OCI-LY7 (cell line): ENCODE data around the gene GIPC3. TPM values are rescaled to one million over a fixed set of nuclear protein-coding genes. Genes with fewer than 3 reads are reported as not detected.

Source experiments
- BruUV-seq: library from RNA; stranded (reverse); fragments of 400-500 nt; replicated peaks from 2 replicates; lab custom pipeline; 2021; lab: Mats Ljungman, UMichigan
- CTCF ChIA-PET: fragments of 300-600 bp; sonication (Branson Sonifier 250); formaldehyde crosslinking; loops from one replicate; lab custom pipeline; 2022; ENCODE audit warnings: antibody characterized with exemption; ENCODE audit not compliant: unreplicated experiment; lab: Charles Lee
- POLR2A ChIA-PET: fragments of 300-600 bp; sonication (Branson Sonifier 250); formaldehyde crosslinking; loops from one replicate; lab custom pipeline; 2022; ENCODE audit warnings: antibody characterized with exemption; lab: Charles Lee
- DNase-seq: peaks from one replicate; pipeline ENCODE4 v3.0.0-alpha.2; 2015; ENCODE audit warnings: low spot score
- H2AFZ ChIP-seq: fragments of 200-600 bp; sonication (generic), shearing (Covaris generic); 2 replicates; pipeline ENCODE4 v1.6.1; 2014; ENCODE audit warnings: mild to moderate bottlenecking, antibody characterized with exemption, low read length, moderate library complexity
- H3K27ac ChIP-seq: fragments of 200-600 bp; sonication (generic); 2 replicates; pipeline ENCODE4 v1.5.1; 2014; ENCODE audit warnings: mixed run types, low read depth, mild to moderate bottlenecking, moderate library complexity, low read length, inconsistent platforms; ENCODE audit not compliant: poor library complexity, severe bottlenecking
- H3K36me3 ChIP-seq: fragments of 200-600 bp; sonication (generic); 2 replicates; pipeline ENCODE4 v1.6.1; 2014; ENCODE audit warnings: mild to moderate bottlenecking, antibody characterized with exemption, low read length, moderate library complexity, mixed read lengths; ENCODE audit not compliant: insufficient read depth
- H3K4me1 ChIP-seq: fragments of 200-600 bp; sonication (generic); 2 replicates; pipeline ENCODE4 v1.5.1; 2014; ENCODE audit warnings: mild to moderate bottlenecking, low read length; ENCODE audit not compliant: insufficient read depth, poor library complexity, severe bottlenecking
- H3K4me2 ChIP-seq: fragments of 200-600 bp; sonication (generic); 2 replicates; pipeline ENCODE4 v1.6.1; 2014; ENCODE audit warnings: mild to moderate bottlenecking, low read length
- H3K4me3 ChIP-seq: fragments of 200-600 bp; sonication (generic); 2 replicates; pipeline ENCODE4 v1.5.1; 2014; ENCODE audit warnings: mild to moderate bottlenecking, low read depth, low read length; ENCODE audit not compliant: poor library complexity, severe bottlenecking
- H3K79me2 ChIP-seq: fragments of 200-600 bp; sonication (generic); 2 replicates; pipeline ENCODE4 v1.6.1; 2016; ENCODE audit warnings: low read depth, mild to moderate bottlenecking, low read length, moderate library complexity, mixed read lengths; ENCODE audit not compliant: insufficient read depth
- H3K9me2 ChIP-seq: fragments of 200-600 bp; sonication (generic); 2 replicates; pipeline ENCODE4 v1.6.1; 2016; ENCODE audit warnings: mild to moderate bottlenecking, low read length, mixed read lengths; ENCODE audit not compliant: insufficient read depth
- H3K9me3 ChIP-seq: fragments of 200-600 bp; sonication (generic); 2 replicates; pipeline ENCODE4 v1.6.1; 2014; ENCODE audit warnings: mild to moderate bottlenecking, mixed run types, low read length, mixed read lengths
- H4K20me1 ChIP-seq: fragments of 200-600 bp; sonication (generic); 2 replicates; pipeline ENCODE4 v1.6.1; 2014; ENCODE audit warnings: mild to moderate bottlenecking, antibody characterized with exemption, low read length, moderate library complexity, mixed read lengths; ENCODE audit not compliant: insufficient read depth
- EZH2phosphoT487 ChIP-seq: fragments of 200-600 bp; sonication (generic); IDR thresholded peaks from 2 replicates; pipeline ENCODE4 v1.6.1; 2018; ENCODE audit warnings: low read depth, borderline replicate concordance, mild to moderate bottlenecking, mixed run types, antibody characterized with exemption, low read length, moderate library complexity, mixed read lengths
- intact Hi-C: fragments of 100-400 bp; cut with micrococcal nuclease; formaldehyde crosslinking; loops from one replicate; pipeline ENCODE4 v1.10.0; 2022; ENCODE audit not compliant: unreplicated experiment
- total RNA-seq, 2 experiments: library from RNA; depleted of rRNA in 1 of 2; stranded (reverse); fragments of >200 nt in 1 of 2; shearing (Covaris generic) in 1 of 2; gene quantifications; 2 replicates each; pipeline ENCODE4 v1.2.3, GENCODE V29; 2014 to 2022
- TF ChIP-seq, protein P1 (sequence below): fragments of 200-600 bp; sonication (generic); conservative IDR thresholded peaks from 2 replicates; pipeline ENCODE4 v1.5.1; 2014; ENCODE audit warnings: mild to moderate bottlenecking, antibody characterized with exemption, low read length, moderate library complexity, mixed read lengths

GIPC3 gene
- total RNA-seq, 2 experiments from 2014 or later = not detected

DNA sequence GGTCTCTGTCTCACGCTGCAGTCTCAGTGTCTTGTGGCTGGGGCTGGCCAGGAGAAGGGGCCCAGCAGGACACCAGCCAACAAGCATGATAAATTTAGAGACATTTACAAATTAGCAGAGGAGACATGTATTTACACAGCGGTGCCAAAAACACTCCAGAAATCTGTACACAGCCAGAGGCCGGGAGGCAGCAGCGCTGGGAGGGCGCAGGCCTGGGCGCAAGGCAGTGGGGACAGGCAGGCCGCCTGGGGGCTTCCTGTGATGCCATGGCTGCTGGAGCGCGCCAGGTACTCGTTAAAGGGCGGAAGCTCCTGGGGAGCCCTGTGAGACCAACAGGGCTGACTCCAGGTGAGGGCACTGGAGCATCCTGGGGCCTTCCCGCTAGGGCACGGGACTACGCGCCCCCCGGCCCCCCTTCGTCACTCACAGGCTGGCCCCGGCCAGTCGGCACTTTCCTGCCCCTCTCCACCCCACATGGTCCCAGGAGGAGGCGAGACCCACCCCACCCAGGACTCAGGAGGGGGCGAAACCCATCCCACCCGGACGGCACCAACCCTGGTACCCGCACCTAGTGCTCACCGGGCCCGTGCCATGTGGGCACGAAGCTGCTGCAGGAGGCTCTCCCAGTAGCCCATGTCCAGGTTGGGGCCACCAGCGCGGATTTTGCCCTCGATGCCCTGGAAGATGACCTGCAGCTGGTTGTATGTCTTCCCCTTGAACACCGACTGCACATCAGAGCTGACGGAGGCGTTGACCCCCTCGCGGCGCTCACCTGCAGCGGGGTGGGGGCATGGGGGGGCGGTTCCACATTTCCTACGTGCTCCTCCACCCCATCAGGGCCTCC lies 28.8 kb downstream of the GIPC3 start:
- Histone ChIP-seq H3K27ac (no peak overlapping the region), H3K4me3 (no peak overlapping the region), H2AFZ (no peak overlapping the region), H4K20me1 (no peaks in the 10 kb centered on the region), H3K79me2 (no peaks in the 10 kb centered on the region), H3K9me3 (no peaks in the 10 kb centered on the region), H3K9me2 (no peaks in the 10 kb centered on the region), H3K36me3 (peaks cover 38% of the 10 kb centered on the region), H3K4me2 (no peak overlapping the region), H3K4me1 (peaks cover 2% of the 10 kb centered on the region)
- TF ChIP-seq, protein P1, sequence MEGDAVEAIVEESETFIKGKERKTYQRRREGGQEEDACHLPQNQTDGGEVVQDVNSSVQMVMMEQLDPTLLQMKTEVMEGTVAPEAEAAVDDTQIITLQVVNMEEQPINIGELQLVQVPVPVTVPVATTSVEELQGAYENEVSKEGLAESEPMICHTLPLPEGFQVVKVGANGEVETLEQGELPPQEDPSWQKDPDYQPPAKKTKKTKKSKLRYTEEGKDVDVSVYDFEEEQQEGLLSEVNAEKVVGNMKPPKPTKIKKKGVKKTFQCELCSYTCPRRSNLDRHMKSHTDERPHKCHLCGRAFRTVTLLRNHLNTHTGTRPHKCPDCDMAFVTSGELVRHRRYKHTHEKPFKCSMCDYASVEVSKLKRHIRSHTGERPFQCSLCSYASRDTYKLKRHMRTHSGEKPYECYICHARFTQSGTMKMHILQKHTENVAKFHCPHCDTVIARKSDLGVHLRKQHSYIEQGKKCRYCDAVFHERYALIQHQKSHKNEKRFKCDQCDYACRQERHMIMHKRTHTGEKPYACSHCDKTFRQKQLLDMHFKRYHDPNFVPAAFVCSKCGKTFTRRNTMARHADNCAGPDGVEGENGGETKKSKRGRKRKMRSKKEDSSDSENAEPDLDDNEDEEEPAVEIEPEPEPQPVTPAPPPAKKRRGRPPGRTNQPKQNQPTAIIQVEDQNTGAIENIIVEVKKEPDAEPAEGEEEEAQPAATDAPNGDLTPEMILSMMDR = no peak
- TF ChIP-seq EZH2phosphoT487 = no peak
- ChIA-PET POLR2A (no interaction called here), CTCF (no interaction called here)
- no peak for DNase-seq
- BruUV-seq = no TSS peak
- intact Hi-C loops = no loop called here

DNA sequence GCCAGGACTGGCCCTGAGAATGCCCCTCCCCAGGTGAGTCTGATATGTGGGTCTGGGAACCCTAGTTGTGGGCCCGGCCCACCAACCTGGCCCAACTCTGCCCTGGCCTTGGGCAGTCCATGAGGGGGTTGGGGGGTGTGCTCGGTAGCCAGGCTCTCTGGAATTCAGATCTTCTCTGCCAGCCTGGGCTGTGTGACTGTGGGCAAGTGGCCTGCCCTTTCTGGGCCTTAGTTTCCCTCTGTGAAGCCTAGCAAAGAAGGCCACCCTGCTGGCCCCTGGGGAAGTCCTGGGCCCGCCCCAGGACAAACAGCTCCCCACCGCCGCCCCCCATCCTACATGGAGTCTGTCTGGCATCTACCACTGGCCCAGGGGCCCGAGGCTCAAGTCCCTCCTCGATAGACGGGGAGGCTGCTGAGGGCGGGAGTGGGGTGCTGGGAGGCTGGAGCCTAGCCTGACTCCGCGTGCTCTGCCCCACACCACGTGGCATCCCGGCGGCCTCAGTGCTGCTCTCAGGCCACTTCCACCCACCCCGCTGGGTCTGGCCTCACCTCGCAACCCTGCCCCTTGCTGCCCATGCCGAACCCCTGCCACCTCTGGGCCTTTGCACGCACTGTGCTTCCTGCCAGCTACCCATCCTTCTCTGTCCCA lies 29.7 kb downstream of the GIPC3 start:
- no peak for DNase-seq
- POLR2A ChIA-PET = no interaction called here
- peaks cover 42% of the 10 kb centered on the region for H3K36me3 ChIP-seq
- no peaks in the 10 kb centered on the region for H3K9me2 ChIP-seq
- intact Hi-C loops = loop anchor here (5.0 kb wide), 1 partner anchor 68 kb away; no protein-coding TSS in a partner anchor
- BruUV-seq = no TSS peak
- H3K4me2 ChIP-seq = no peak overlapping the region
- H3K79me2 ChIP-seq = no peaks in the 10 kb centered on the region
- H3K9me3 ChIP-seq = no peaks in the 10 kb centered on the region
- H4K20me1 ChIP-seq = no peaks in the 10 kb centered on the region
- H3K4me3 ChIP-seq = no peak overlapping the region
- no peak overlapping the region for H2AFZ ChIP-seq
- CTCF ChIA-PET = no interaction called here
- TF ChIP-seq EZH2phosphoT487 = no peak
- TF ChIP-seq, protein P1 = no peak
- no peak overlapping the region for H3K27ac ChIP-seq
- H3K4me1 ChIP-seq = no peaks in the 10 kb centered on the region
